Measurements from ENCODE around the gene PRR30.

GRCh38 chr2:27089111-27089954, 49.9 kb downstream of the PRR30 start:
- no peak for TF ChIP-seq POLR2A (IDR thresholded peaks at IDR 0.05; ENCODE audit: low read depth, low read length)
- no peak for TF ChIP-seq ZNF24 (IDR thresholded peaks at IDR 0.05)
- TF ChIP-seq, protein P1, sequence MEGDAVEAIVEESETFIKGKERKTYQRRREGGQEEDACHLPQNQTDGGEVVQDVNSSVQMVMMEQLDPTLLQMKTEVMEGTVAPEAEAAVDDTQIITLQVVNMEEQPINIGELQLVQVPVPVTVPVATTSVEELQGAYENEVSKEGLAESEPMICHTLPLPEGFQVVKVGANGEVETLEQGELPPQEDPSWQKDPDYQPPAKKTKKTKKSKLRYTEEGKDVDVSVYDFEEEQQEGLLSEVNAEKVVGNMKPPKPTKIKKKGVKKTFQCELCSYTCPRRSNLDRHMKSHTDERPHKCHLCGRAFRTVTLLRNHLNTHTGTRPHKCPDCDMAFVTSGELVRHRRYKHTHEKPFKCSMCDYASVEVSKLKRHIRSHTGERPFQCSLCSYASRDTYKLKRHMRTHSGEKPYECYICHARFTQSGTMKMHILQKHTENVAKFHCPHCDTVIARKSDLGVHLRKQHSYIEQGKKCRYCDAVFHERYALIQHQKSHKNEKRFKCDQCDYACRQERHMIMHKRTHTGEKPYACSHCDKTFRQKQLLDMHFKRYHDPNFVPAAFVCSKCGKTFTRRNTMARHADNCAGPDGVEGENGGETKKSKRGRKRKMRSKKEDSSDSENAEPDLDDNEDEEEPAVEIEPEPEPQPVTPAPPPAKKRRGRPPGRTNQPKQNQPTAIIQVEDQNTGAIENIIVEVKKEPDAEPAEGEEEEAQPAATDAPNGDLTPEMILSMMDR (IDR thresholded peaks at IDR 0.05 in 2 of 3, conservative IDR thresholded peaks at IDR 0.05 in 1 of 3; ENCODE audit: control insufficient read depth in 2 of 3, extremely low read depth in 1 of 3, insufficient read depth in 1 of 3, low read depth in 3 of 3, low read length in 3 of 3), result no peak
- no peak for TF ChIP-seq BRCA1 (IDR thresholded peaks at IDR 0.05; ENCODE audit: low read depth, low read length)
- TF ChIP-seq BCL11A (IDR thresholded peaks at IDR 0.05; ENCODE audit: low read depth, low read length), result no peak
- no peak for TF ChIP-seq KAT2A (conservative IDR thresholded peaks at IDR 0.05; ENCODE audit: control insufficient read depth, low read depth, low read length)
- TF ChIP-seq YY1 (IDR thresholded peaks at IDR 0.05; ENCODE audit: low read depth, low read length), result no peak
- TF ChIP-seq BHLHE40 (IDR thresholded peaks at IDR 0.05; ENCODE audit: borderline replicate concordance in 1 of 2, low read depth in 2 of 2, low read length in 1 of 2), result no peak
- TF ChIP-seq RFX5 (IDR thresholded peaks at IDR 0.05; ENCODE audit: low read depth, low read length), result no peak
- TF ChIP-seq NFXL1 (IDR thresholded peaks at IDR 0.05; ENCODE audit: borderline replicate concordance), result no peak
- TF ChIP-seq, protein P2, sequence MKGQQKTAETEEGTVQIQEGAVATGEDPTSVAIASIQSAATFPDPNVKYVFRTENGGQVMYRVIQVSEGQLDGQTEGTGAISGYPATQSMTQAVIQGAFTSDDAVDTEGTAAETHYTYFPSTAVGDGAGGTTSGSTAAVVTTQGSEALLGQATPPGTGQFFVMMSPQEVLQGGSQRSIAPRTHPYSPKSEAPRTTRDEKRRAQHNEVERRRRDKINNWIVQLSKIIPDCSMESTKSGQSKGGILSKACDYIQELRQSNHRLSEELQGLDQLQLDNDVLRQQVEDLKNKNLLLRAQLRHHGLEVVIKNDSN (IDR thresholded peaks at IDR 0.05; ENCODE audit: borderline replicate concordance, extremely low read length, insufficient read depth, low read depth, low read length), result no peak

Data from GM12878 (cell line).